Activated T-helper 1 cell treated with anti-CD3 and anti-CD28 coated beads, Interleukin-2, amount 50 U/mL, for 16 hours (primary cell): ENCODE measurements around the gene CSRNP3.

Experiments
- DNase-seq, 2 donors: peaks; one replicate each; pipeline ENCODE4 v3.0.0-alpha.2; 2020; ENCODE audit warnings: low read depth in 1 of 2, low spot score in 1 of 2

Gene CSRNP3

GRCh38 chr2:165469417-165469816, at the start of gene CSRNP3:
Gene CSRNP3 (plus strand): TSS chr2:165469698. CDS start chr2:165595066, 125,368 bp downstream.
- no peak for DNase-seq

GRCh38 chr2:165420231-165420630, 49.3 kb upstream of the CSRNP3 start:
- DNase-seq, result no peak

GRCh38 chr2:165423081-165423480, 46.4 kb upstream of the CSRNP3 start:
- no peak for DNase-seq

GRCh38 chr2:165425556-165425955, 43.9 kb upstream of the CSRNP3 start:
- DNase-seq, result no peak

- no peak for DNase-seq
Observed at GRCh38 chr2:165427686-165428085, 41.8 kb upstream of the CSRNP3 start.

GRCh38 chr2:165428926-165429325, 40.6 kb upstream of the CSRNP3 start:
- no peak for DNase-seq

GRCh38 chr2:165431014-165431413, 38.5 kb upstream of the CSRNP3 start:
- no peak for DNase-seq

GRCh38 chr2:165432234-165432966, 37.1 kb upstream of the CSRNP3 start:
- no peak for DNase-seq

- no peak for DNase-seq
Observed at GRCh38 chr2:165434865-165435496, 34.5 kb upstream of the CSRNP3 start.

- DNase-seq, result no peak
Observed at GRCh38 chr2:165435611-165436010, 33.9 kb upstream of the CSRNP3 start.

- DNase-seq, result no peak
Observed at GRCh38 chr2:165436559-165436958, 32.9 kb upstream of the CSRNP3 start.

- DNase-seq, result no peak
Observed at GRCh38 chr2:165440367-165440766, 29.1 kb upstream of the CSRNP3 start.

- no peak for DNase-seq
Observed at GRCh38 chr2:165443511-165443910, 26.0 kb upstream of the CSRNP3 start.

GRCh38 chr2:165448406-165448805, 21.1 kb upstream of the CSRNP3 start:
- no peak for DNase-seq

- DNase-seq, result no peak
Observed at GRCh38 chr2:165450156-165450555, 19.3 kb upstream of the CSRNP3 start.

GRCh38 chr2:165452327-165452726, 17.2 kb upstream of the CSRNP3 start:
- DNase-seq, result no peak

- no peak for DNase-seq
Observed at GRCh38 chr2:165453561-165454094, 15.9 kb upstream of the CSRNP3 start.

GRCh38 chr2:165454905-165455304, 14.6 kb upstream of the CSRNP3 start:
- no peak for DNase-seq

- no peak for DNase-seq
Observed at GRCh38 chr2:165456027-165456426, 13.5 kb upstream of the CSRNP3 start.

- no peak for DNase-seq
Observed at GRCh38 chr2:165462443-165462842, 7.1 kb upstream of the CSRNP3 start.

GRCh38 chr2:165466386-165466785, 3.1 kb upstream of the CSRNP3 start:
- DNase-seq, result no peak

GRCh38 chr2:165467921-165468320, 1.6 kb upstream of the CSRNP3 start:
- DNase-seq, result no peak

- DNase-seq, result no peak
Observed at GRCh38 chr2:165470361-165470760, 863 bp downstream of the CSRNP3 start.
